ENCODE results near the gene AP3D1.

Gene AP3D1

GRCh38 chr19:2081873-2082810, 69.2 kb downstream of the AP3D1 start:
- TF ChIP-seq CTCF (IDR thresholded peaks at IDR 0.05; ENCODE audit: poor library complexity, severe bottlenecking): no peak
- Histone ChIP-seq H3K9me3 (ENCODE audit: severe bottlenecking) (no peaks in the 10 kb centered on the region), H3K4me1 (ENCODE audit: insufficient read depth, poor library complexity, severe bottlenecking) (peaks cover 29% of the 10 kb centered on the region), H3K36me3 (ENCODE audit: low read depth) (peaks cover 77% of the 10 kb centered on the region), H3K27me3 (ENCODE audit: insufficient read depth, poor library complexity, severe bottlenecking) (no peaks in the 10 kb centered on the region), H3K27ac (ENCODE audit: poor library complexity, severe bottlenecking) (peak overlapping the region; percentile 47), H3K4me3 (ENCODE audit: severe bottlenecking) (no peak overlapping the region)
- DNase-seq (ENCODE audit: low spot score) (no peak), ATAC-seq (ENCODE audit: low read depth) (no peak)

- H3K4me1 ChIP-seq (ENCODE audit: insufficient read depth, poor library complexity, severe bottlenecking): peaks cover 15% of the 10 kb centered on the region
- no peaks in the 10 kb centered on the region for H3K27me3 ChIP-seq (ENCODE audit: insufficient read depth, poor library complexity, severe bottlenecking)
- H3K36me3 ChIP-seq (ENCODE audit: low read depth): peaks cover 87% of the 10 kb centered on the region
- ATAC-seq (ENCODE audit: low read depth): no peak
- H3K4me3 ChIP-seq (ENCODE audit: severe bottlenecking): no peak overlapping the region
- no peaks in the 10 kb centered on the region for H3K9me3 ChIP-seq (ENCODE audit: severe bottlenecking)
- no peak for TF ChIP-seq CTCF (IDR thresholded peaks at IDR 0.05; ENCODE audit: poor library complexity, severe bottlenecking)
- no peak for DNase-seq (ENCODE audit: low spot score)
- H3K27ac ChIP-seq (ENCODE audit: poor library complexity, severe bottlenecking): peak overlapping the region; percentile 47
Observed at GRCh38 chr19:2080336-2080988, 70.9 kb downstream of the AP3D1 start.

DNA sequence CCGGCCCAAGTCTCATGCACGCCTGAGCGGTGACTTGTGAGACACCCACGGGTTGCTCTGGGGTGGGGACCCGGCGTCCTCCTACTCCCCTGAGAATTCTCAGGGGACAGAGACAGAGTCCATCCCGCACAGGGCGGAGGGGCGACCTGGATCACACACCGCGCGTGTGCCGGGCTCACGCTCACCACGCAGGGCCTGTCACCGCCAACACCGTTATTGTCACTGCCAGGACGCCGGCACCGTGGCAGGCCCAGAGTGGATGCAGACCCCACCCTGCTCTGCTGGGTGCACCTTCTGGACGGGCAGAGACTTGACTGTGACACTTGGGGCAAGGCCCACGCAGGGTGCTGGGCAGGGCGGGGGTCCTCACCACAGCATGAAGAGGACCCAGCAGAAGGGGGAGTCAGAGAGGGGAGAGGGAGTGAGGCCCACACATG, 71.5 kb downstream of the AP3D1 start:
- Histone ChIP-seq H3K36me3 (ENCODE audit: low read depth) (peaks cover 90% of the 10 kb centered on the region), H3K27ac (ENCODE audit: poor library complexity, severe bottlenecking) (peak overlapping the region; percentile 47), H3K9me3 (ENCODE audit: severe bottlenecking) (no peaks in the 10 kb centered on the region), H3K27me3 (ENCODE audit: insufficient read depth, poor library complexity, severe bottlenecking) (no peaks in the 10 kb centered on the region), H3K4me1 (ENCODE audit: insufficient read depth, poor library complexity, severe bottlenecking) (peaks cover 12% of the 10 kb centered on the region), H3K4me3 (ENCODE audit: severe bottlenecking) (no peak overlapping the region)
- no peak for DNase-seq (ENCODE audit: low spot score)
- no peak for ATAC-seq (ENCODE audit: low read depth)
- no peak for TF ChIP-seq CTCF (IDR thresholded peaks at IDR 0.05; ENCODE audit: poor library complexity, severe bottlenecking)

GRCh38 chr19:2079076-2079864, 72.1 kb downstream of the AP3D1 start:
- Histone ChIP-seq H3K27me3 (ENCODE audit: insufficient read depth, poor library complexity, severe bottlenecking) (no peaks in the 10 kb centered on the region), H3K27ac (ENCODE audit: poor library complexity, severe bottlenecking) (no peak overlapping the region), H3K4me1 (ENCODE audit: insufficient read depth, poor library complexity, severe bottlenecking) (peaks cover 12% of the 10 kb centered on the region), H3K36me3 (ENCODE audit: low read depth) (peaks cover 90% of the 10 kb centered on the region), H3K4me3 (ENCODE audit: severe bottlenecking) (no peak overlapping the region), H3K9me3 (ENCODE audit: severe bottlenecking) (no peaks in the 10 kb centered on the region)
- DNase-seq (ENCODE audit: low spot score): no peak
- no peak for TF ChIP-seq CTCF (IDR thresholded peaks at IDR 0.05; ENCODE audit: poor library complexity, severe bottlenecking)
- no peak for ATAC-seq (ENCODE audit: low read depth)
